ENCODE data around the gene SNX30.
"Not testable (repeated sequence)": the region's sequence is repeated elsewhere in the genome, so short reads cannot be mapped to it uniquely, and the experiment has no call there.

SNX30 gene, protein sequence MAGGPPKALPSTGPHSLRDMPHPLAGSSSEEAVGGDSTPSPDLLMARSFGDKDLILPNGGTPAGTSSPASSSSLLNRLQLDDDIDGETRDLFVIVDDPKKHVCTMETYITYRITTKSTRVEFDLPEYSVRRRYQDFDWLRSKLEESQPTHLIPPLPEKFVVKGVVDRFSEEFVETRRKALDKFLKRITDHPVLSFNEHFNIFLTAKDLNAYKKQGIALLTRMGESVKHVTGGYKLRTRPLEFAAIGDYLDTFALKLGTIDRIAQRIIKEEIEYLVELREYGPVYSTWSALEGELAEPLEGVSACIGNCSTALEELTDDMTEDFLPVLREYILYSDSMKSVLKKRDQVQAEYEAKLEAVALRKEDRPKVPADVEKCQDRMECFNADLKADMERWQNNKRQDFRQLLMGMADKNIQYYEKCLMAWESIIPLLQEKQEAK

DNA sequence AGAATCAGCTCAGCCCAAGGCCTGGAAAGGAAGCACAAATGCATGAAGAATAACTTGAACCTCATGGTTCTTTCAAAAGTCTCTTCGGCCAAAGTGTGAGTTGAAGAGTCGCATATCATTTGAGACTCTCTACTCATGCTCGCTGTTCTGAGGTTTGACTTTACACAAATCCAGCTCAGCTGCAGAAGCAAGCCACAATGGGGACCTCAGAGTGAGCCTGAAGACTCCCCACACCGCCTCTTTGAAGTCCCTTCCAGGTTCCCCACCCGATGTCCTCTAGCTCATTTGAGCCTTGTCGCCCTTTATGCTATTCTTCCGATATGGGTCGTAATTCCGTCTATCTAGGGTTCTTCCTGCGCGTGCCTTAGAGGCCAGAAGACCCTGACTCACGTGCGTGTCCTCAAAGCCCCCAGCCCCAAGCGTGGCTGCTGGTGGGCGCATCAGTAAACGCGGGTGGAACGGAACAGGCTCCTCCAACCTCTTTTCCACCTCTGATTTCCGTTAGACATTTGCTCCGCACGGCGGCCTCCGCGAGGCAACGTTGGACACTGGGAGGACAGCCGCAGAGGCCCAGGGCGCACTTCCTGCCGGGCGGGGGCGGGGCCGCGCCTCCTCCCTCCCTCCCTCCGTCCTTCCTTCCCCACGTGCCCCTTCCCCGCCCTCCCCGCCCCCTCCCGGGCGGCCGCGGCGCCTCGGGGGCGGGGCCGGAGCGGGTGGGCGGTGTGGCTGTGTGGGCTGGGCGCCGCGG lies at the start of gene SNX30:
Gene SNX30, plus strand, starts transcription at position 745 of the 748 bp plus-strand sequence. CDS start 242 bp downstream, outside the sequence.
- DNase-seq (ENCODE audit: low read depth in 2 of 3, low spot score in 2 of 3), result peak; percentile 38 to 64 (median 48)

GRCh38 chr9:112703304-112703703 lies 47.3 kb upstream of the SNX30 start:
- DNase-seq (ENCODE audit: low read depth in 2 of 3, low spot score in 2 of 3), result no peak

- no peak for DNase-seq (ENCODE audit: low read depth in 2 of 3, low spot score in 2 of 3)
Observed at GRCh38 chr9:112705768-112706427, 44.7 kb upstream of the SNX30 start.

DNA sequence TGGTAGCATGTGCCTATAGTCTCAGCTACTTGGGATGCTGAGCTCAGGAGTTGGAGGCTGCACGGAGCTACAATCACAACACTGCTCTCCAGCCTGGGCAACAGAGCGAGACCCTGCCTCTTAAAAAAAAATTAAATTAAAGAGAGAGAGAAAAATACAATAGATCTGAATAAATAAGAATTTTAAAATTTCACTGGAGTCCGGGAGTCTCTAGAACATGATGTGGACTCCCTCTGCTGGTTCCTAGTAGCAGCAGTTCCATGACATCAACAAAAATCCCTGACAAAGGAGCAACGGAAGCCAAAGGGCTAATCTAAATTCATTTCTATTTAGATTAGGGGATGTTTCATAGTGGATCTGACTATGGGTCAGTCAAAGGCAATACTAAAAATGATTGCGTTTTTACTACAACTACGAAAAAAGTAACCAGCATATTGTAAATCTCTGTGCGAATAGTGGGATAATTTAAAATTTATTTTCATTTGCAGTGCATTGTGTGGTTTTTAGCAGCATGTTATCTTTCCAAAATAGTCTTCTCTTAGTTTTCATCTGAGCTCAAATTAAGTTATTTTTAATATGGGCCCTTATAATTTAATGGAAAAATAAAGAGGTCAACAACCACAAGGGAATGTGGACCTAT lies 39.4 kb upstream of the SNX30 start:
- no peak for DNase-seq (ENCODE audit: low read depth in 2 of 3, low spot score in 2 of 3)

GRCh38 chr9:112712678-112713077 lies 37.9 kb upstream of the SNX30 start:
- DNase-seq (ENCODE audit: low read depth in 2 of 3, low spot score in 2 of 3), result no peak

DNA sequence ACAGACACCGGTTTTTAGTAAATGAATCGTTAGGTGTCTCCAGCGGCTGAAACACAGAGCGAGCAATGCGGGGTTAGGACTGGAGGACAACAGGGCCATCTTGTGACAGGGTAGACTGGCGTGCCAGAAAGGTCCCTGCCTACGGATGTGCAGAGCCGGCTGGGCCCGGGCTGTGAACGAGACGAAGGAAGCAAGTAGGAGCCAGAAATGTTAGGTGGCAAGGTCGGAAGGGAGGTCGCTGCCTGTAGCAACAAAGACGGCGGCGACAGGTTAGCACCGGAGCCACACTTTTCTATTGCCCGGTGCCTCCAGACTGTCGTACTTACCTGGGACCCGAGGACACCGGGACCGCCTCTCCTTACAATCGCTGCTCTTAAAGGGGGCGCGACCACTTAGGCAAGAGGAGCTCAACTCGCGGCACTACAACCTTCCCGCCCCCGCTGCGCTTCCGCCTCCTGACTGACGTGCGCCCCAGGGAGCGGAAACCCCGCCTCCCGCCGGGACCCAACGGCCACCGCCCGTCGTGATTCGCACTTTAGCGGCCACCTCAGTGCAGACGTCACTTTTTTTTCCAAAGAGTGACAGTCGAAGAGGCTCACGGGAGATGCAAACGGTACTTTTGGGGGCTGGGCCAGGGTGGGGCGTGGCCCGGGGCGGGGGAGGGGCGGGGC lies 32.8 kb upstream of the SNX30 start, which contains the start of gene INIP:
Gene INIP, minus strand, starts transcription at position 457 of the 671 bp plus-strand sequence. CDS start 1,632 bp downstream, outside the sequence.
- peak; percentile 80 to 97 (median 91) for DNase-seq (ENCODE audit: low read depth in 2 of 3, low spot score in 2 of 3)

DNA sequence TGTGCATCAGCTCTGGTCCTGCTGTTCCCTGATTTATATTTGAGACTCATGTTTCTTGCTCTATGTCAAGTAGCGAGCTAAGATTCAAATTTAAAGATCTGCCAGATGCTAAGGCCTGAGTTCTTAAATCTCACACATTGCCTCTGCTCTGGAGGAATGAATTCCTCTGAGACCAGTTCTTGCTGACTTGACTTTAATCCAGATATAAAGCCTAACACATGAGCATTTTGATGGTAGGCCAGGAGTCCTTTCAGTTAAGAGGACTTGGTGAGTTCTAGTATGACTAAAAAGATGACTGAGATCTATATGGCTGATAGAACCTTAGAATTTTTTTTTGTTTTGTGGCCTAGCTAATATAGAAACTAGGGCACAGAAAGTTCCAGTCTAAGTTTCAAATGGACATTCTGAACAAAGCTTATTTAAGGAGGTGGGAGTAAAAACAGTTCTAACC lies 31.3 kb upstream of the SNX30 start:
- DNase-seq (ENCODE audit: low read depth in 2 of 3, low spot score in 2 of 3), result no peak

GRCh38 chr9:112719696-112720095 lies 30.9 kb upstream of the SNX30 start:
- DNase-seq (ENCODE audit: low read depth in 2 of 3, low spot score in 2 of 3), result no peak

DNA sequence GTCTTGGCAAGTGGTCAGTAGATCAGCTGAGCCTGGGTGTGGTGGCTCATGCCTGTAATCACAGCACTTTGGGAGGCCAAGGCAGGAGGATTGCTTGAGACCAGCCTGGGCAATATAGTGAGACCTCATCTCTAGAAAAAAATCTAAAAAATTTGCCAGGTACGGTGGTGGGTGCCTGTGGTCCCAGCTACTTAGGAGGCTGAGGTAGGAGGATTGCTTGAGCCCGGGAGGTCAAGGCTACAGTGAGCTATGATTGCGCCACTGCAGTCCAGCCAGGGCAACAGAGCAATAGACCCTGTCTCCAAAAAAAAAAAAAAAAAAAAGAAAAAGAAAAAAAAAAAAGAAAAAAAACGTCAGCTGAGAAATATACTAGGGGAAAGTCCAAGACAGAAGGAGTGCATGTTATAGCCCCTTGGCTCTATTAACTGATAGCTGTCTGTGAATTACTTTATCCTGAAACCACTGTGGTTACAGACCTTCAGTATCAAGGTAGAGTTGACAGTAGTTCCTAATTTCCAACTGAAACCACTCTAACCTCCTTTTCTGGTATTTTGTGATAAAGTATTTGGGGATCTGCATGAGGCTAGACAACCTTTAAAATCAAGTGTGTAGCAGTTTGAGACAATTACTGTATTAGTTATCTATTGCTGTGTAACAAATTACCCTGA lies 30.3 kb upstream of the SNX30 start:
- no peak for DNase-seq (ENCODE audit: low read depth in 2 of 3, low spot score in 2 of 3)

DNA sequence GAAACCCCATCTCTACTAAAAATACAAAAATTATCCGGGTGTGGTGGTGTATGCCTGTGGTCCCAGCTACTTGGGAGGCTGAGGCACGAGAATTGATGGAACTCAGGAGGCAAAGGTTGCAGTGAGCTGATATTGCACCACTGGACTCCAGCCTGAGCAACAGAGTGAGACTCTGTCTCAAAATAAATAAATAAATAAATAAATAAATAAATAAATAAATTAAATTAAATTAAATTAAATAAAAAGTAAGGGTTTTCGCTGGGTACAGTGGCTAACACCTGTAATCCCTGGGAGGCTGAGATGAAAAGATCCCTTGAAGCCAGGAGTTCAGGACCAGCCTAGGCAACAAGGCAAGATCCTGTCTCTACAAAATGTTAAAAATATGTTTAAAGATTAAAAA lies 27.8 kb upstream of the SNX30 start:
- DNase-seq (ENCODE audit: low read depth in 2 of 3, low spot score in 2 of 3), result not testable (repeated sequence)

GRCh38 chr9:112725961-112726360 lies 24.6 kb upstream of the SNX30 start:
- DNase-seq (ENCODE audit: low read depth in 2 of 3, low spot score in 2 of 3), result no peak

DNA sequence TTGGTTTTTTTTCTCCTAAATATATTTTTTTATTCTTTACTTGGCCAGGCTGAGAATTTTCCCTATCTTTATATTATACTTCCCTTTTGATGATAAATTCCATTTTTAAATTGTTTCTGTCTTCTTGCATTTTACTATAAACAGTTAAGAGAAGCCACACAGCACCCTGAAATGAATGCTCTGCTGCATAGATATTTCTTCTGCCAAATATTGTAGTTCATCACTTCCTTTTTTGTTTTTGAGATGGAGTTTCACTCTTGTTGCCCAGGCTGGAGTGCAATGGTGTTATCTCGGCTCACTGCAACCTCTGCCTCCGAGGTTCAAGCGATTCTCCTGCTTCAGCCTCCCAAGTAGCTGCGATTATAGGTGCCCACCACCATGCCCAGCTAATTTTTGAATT lies 24.1 kb upstream of the SNX30 start:
- no peak for DNase-seq (ENCODE audit: low read depth in 2 of 3, low spot score in 2 of 3)

GRCh38 chr9:112728401-112728800 lies 22.2 kb upstream of the SNX30 start:
- DNase-seq (ENCODE audit: low read depth in 2 of 3, low spot score in 2 of 3), result no peak

DNA sequence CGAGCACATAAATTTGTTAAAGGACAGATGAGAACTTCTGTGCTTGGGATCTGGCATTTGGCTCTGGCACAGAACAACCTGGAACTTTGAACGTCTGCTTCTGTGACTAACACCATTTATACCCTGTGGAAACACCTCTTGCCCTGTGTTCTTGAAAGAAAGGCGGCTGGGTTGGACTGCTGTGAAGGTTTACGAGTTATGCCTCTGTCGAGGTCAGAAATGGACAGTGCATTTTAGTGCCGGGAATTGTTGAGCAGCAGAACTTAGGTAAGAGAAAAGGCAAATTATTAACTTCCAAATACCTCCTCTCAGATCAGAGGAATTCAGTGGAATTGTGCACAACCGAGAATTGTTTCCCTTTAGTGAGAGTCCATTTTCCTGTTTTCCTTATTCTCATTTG lies 18.6 kb upstream of the SNX30 start:
- no peak for DNase-seq (ENCODE audit: low read depth in 2 of 3, low spot score in 2 of 3)

GRCh38 chr9:112734892-112735291 lies 15.7 kb upstream of the SNX30 start:
- no peak for DNase-seq (ENCODE audit: low read depth in 2 of 3, low spot score in 2 of 3)

GRCh38 chr9:112743216-112743836 lies 7.2 kb upstream of the SNX30 start:
- no peak for DNase-seq (ENCODE audit: low read depth in 2 of 3, low spot score in 2 of 3)

DNA sequence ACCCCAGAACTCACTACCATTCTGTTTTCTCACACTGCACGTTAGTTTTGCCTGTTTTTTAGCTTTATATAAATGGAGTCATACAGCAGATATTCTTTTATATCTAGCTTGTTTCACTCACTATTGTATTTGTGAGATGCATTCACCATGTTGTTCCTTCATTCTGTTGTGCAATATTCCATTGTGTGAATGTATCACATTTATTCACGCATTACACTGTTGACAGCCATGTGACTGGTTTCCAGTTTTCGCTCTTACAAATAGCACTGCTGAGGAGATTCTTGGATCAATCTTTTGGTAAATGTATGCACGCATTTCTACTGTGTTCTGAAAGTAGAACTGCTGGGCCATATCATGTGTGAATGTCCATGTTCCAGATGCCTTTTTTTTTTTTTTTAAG lies 6.4 kb upstream of the SNX30 start:
- no peak for DNase-seq (ENCODE audit: low read depth in 2 of 3, low spot score in 2 of 3)

DNA sequence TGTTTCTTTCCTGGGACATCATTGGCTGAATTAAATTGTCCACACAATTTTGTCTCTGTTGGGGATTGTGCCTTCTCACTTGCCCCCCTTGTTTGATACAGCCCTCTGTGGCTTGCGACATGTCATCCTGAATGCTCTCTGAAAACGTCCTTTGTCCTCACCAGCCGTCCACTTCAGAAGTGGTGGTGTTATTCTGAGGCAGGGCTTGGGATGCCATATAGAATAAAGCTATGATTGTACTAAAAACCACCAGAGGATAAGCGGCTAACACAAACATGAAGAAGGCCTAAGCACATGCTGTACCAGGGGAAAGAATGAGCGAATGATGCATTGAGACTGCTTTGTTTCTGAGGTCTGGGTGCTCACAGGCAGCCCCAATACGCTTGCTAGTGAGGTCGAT lies 3.5 kb upstream of the SNX30 start:
- DNase-seq (ENCODE audit: low read depth in 2 of 3, low spot score in 2 of 3), result no peak

DNA sequence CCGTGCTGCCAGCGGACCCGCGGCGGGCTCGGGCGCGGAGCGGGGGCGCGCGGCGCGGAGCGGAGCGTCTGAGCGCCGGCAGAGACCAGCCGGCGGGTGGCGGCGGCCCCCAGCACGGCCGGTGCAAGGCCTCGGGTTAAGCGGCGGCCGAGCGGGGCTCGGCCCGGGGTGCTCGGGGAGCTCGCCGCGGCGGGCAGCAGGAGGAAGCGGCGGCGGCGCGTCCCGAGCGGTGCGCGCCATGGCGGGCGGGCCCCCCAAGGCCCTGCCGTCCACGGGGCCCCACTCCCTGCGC lies 150 bp downstream of the SNX30 start:
- DNase-seq (ENCODE audit: low read depth in 2 of 3, low spot score in 2 of 3), result no peak

Data from activated CD8-positive, alpha-beta memory T cell treated with anti-CD3 and anti-CD28 coated beads for 48 hours (primary cell).